Cardiac atrium fibroblast (primary cell): ENCODE measurements around the gene RBM11. TPM values are rescaled to one million over a fixed set of nuclear protein-coding genes. Genes with fewer than 3 reads are reported as not detected.

Experiments used
- total RNA-seq: library from RNA; depleted of rRNA; stranded (reverse); fragments of >200 nt; gene quantifications from 2 replicates; pipeline ENCODE4 v1.2.3, GENCODE V29; 2015

The RBM11 gene
- not detected in 2 replicates for total RNA-seq

GRCh38 chr21:14215971-14216641, at the start of gene RBM11:
Gene RBM11 (plus strand): TSS chr21:14216157. CDS start chr21:14216187, 30 bp downstream.

GRCh38 chr21:14210738-14211137, 5.2 kb upstream of the RBM11 start, which contains the start of gene LIPI:
Gene LIPI (minus strand): TSS chr21:14210955. CDS start chr21:14210845, 110 bp downstream.

Other genes with a start within 250 kb of the RBM11 start
- gene LIPI, start 5.2 kb upstream of the RBM11 start, total RNA-seq = not detected in 2 replicates
- 38.8 and 39.2 TPM in 2 replicates for gene HSPA13, start 167.0 kb downstream of the RBM11 start, total RNA-seq